ENCODE data around the gene TMEM150A. TPM values are rescaled to one million over a fixed set of nuclear protein-coding genes. Genes with fewer than 3 reads are reported as not detected.

Gene TMEM150A
- total RNA-seq, 2 experiments from 2014 or later: 0.92 to 1.1 TPM

DNA sequence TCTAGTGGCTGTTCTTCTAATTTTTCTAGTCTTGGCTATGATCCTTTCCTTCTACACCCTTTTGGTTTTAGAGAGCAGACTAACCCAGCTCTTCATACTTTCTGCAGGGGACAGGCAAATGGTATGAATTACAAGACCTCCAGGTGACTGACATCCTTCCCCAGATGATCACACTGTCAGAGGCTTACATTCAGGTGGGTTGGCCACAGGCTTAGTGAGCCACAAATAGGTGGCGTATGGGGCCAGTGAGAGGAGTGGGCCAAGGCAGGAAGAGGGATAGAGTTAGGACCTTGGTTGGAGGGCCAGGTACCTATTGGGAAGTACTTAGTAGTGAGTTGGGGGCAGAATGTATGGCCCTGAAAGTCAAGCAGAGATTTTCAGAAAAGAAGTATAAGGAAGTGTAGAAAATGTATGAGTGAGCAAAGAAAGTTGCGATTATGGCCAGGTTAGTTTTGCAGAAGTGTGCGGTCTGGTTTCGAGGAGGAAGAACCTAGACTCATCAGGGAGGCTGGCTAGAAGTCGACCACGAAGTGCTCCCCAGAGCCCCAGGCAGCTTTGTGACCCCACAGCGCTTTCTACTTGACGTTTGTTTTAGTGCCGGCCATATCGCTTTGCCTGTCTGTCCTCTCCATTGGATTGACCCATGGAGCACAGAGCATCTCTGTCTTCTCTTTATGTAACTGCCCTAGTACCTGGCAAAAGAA lies 45.5 kb upstream of the TMEM150A start:
- Histone ChIP-seq H3K79me2 (ENCODE audit: insufficient read depth, low read depth, low read length) (no peaks in the 10 kb centered on the region), H3K4me1 (ENCODE audit: insufficient read depth, low read length, poor library complexity, severe bottlenecking) (no peaks in the 10 kb centered on the region), H3K4me3 (ENCODE audit: low read depth, low read length, poor library complexity, severe bottlenecking) (no peak overlapping the region), H4K20me1 (ENCODE audit: insufficient read depth, low read length) (no peaks in the 10 kb centered on the region), H3K9me3 (ENCODE audit: low read length) (no peaks in the 10 kb centered on the region), H2AFZ (ENCODE audit: low read length) (no peak overlapping the region), H3K27ac (ENCODE audit: low read depth, low read length, poor library complexity, severe bottlenecking) (no peak overlapping the region), H3K4me2 (ENCODE audit: low read length) (no peak overlapping the region), H3K9me2 (ENCODE audit: insufficient read depth, low read length) (no peaks in the 10 kb centered on the region), H3K36me3 (ENCODE audit: insufficient read depth, low read length) (peaks cover 97% of the 10 kb centered on the region)
- ChIA-PET POLR2A (no interaction called here), CTCF (ENCODE audit: unreplicated experiment) (interaction anchor here (1.6 kb wide), 1 partner anchor 11 kb away, joined by 3 read pairs; no protein-coding TSS in a partner anchor)
- intact Hi-C loops (cut with micrococcal nuclease; ENCODE audit: unreplicated experiment): no loop called here
- BruUV-seq (replicated peaks): no TSS peak
- no peak for DNase-seq (ENCODE audit: low spot score)
- TF ChIP-seq, protein P1, sequence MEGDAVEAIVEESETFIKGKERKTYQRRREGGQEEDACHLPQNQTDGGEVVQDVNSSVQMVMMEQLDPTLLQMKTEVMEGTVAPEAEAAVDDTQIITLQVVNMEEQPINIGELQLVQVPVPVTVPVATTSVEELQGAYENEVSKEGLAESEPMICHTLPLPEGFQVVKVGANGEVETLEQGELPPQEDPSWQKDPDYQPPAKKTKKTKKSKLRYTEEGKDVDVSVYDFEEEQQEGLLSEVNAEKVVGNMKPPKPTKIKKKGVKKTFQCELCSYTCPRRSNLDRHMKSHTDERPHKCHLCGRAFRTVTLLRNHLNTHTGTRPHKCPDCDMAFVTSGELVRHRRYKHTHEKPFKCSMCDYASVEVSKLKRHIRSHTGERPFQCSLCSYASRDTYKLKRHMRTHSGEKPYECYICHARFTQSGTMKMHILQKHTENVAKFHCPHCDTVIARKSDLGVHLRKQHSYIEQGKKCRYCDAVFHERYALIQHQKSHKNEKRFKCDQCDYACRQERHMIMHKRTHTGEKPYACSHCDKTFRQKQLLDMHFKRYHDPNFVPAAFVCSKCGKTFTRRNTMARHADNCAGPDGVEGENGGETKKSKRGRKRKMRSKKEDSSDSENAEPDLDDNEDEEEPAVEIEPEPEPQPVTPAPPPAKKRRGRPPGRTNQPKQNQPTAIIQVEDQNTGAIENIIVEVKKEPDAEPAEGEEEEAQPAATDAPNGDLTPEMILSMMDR (conservative IDR thresholded peaks at IDR 0.05; ENCODE audit: low read length): no peak
- no peak for TF ChIP-seq EZH2phosphoT487 (IDR thresholded peaks at IDR 0.05; ENCODE audit: borderline replicate concordance, low read depth, low read length)

DNA sequence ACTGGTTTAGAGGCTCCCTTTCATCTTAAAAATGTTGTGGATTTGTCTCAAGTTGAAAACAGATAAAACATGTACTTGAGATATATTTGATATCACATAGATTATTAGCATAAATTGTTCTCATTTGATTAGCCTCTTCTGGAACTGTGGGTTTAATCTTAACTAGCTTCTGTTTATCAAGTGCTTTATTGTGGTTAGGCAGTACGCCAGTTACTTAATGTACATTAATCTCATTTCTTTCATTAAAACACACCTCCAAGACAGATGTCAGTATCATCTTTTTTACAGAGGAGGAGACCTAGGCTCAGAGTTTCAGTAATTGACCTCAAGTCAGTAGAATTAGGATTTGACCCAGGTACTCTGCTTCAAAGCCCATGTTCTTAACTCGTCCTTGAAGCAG lies 43.7 kb upstream of the TMEM150A start:
- Histone ChIP-seq H3K4me2 (ENCODE audit: low read length) (no peak overlapping the region), H4K20me1 (ENCODE audit: insufficient read depth, low read length) (no peaks in the 10 kb centered on the region), H3K9me3 (ENCODE audit: low read length) (no peaks in the 10 kb centered on the region), H3K9me2 (ENCODE audit: insufficient read depth, low read length) (no peaks in the 10 kb centered on the region), H3K36me3 (ENCODE audit: insufficient read depth, low read length) (peaks cover 97% of the 10 kb centered on the region), H3K27ac (ENCODE audit: low read depth, low read length, poor library complexity, severe bottlenecking) (no peak overlapping the region), H3K4me3 (ENCODE audit: low read depth, low read length, poor library complexity, severe bottlenecking) (no peak overlapping the region), H3K4me1 (ENCODE audit: insufficient read depth, low read length, poor library complexity, severe bottlenecking) (no peaks in the 10 kb centered on the region), H3K79me2 (ENCODE audit: insufficient read depth, low read depth, low read length) (no peaks in the 10 kb centered on the region), H2AFZ (ENCODE audit: low read length) (no peak overlapping the region)
- no peak for TF ChIP-seq EZH2phosphoT487 (IDR thresholded peaks at IDR 0.05; ENCODE audit: borderline replicate concordance, low read depth, low read length)
- TF ChIP-seq, protein P1 (conservative IDR thresholded peaks at IDR 0.05; ENCODE audit: low read length): no peak
- ChIA-PET CTCF (ENCODE audit: unreplicated experiment) (interaction anchor here (1.3 kb wide), 1 partner anchor 9 kb away, joined by 3 read pairs; no protein-coding TSS in a partner anchor), POLR2A (no interaction called here)
- intact Hi-C loops (cut with micrococcal nuclease; ENCODE audit: unreplicated experiment): no loop called here
- BruUV-seq (replicated peaks): no TSS peak
- no peak for DNase-seq (ENCODE audit: low spot score)

DNA sequence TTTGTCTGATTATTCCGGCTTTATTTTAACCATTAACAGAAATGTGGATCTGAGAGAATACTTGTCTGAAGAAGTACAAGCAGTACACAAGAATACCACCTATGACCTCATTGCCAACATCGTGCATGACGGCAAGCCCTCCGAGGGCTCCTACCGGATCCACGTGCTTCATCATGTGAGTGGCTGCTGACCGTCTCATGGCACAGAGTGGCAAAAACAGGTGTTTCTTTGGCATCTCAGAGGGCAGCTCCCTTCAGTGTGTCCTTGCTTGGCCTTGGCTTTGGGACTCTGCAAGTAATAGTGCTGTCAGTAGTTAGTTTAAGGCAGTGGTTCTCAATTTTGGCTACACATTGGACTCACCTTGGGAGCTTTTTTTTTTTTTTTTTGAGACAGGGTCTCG lies 42.4 kb upstream of the TMEM150A start:
- TF ChIP-seq EZH2phosphoT487 (IDR thresholded peaks at IDR 0.05; ENCODE audit: borderline replicate concordance, low read depth, low read length): no peak
- TF ChIP-seq, protein P1 (conservative IDR thresholded peaks at IDR 0.05; ENCODE audit: low read length): no peak
- no TSS peak for BruUV-seq (replicated peaks)
- Histone ChIP-seq H2AFZ (ENCODE audit: low read length) (no peak overlapping the region), H3K9me2 (ENCODE audit: insufficient read depth, low read length) (no peaks in the 10 kb centered on the region), H4K20me1 (ENCODE audit: insufficient read depth, low read length) (no peaks in the 10 kb centered on the region), H3K79me2 (ENCODE audit: insufficient read depth, low read depth, low read length) (no peaks in the 10 kb centered on the region), H3K9me3 (ENCODE audit: low read length) (no peaks in the 10 kb centered on the region), H3K36me3 (ENCODE audit: insufficient read depth, low read length) (peaks cover 98% of the 10 kb centered on the region), H3K4me2 (ENCODE audit: low read length) (no peak overlapping the region), H3K27ac (ENCODE audit: low read depth, low read length, poor library complexity, severe bottlenecking) (no peak overlapping the region), H3K4me3 (ENCODE audit: low read depth, low read length, poor library complexity, severe bottlenecking) (no peak overlapping the region), H3K4me1 (ENCODE audit: insufficient read depth, low read length, poor library complexity, severe bottlenecking) (no peaks in the 10 kb centered on the region)
- ChIA-PET CTCF (ENCODE audit: unreplicated experiment) (interaction anchor here (1.3 kb wide), 1 partner anchor 8 kb away, joined by 3 read pairs; no protein-coding TSS in a partner anchor), POLR2A (interaction anchor here (0.6 kb wide), 1 partner anchor 83 kb away, joined by 3 read pairs; no protein-coding TSS in a partner anchor)
- intact Hi-C loops (cut with micrococcal nuclease; ENCODE audit: unreplicated experiment): no loop called here
- DNase-seq (ENCODE audit: low spot score): no peak

Measured in OCI-LY7 (cell line).